HCT116 (cell line): Measurements from ENCODE around the gene ZNF441. TPM values are rescaled to one million over a fixed set of nuclear protein-coding genes. Genes with fewer than 3 reads are reported as not detected.

Experiments used
- ATAC-seq: fragments of 200-7000 bp; cut with Tn5 transposase; 2 replicates; pipeline ENCODE4 v1.9.1; 2020; ENCODE audit warnings: mild to moderate bottlenecking, moderate library complexity
- BruUV-seq: library from RNA; stranded (reverse); fragments of 400-500 nt; replicated peaks from 2 replicates; lab custom pipeline; 2021; lab: Mats Ljungman, UMichigan
- CTCF ChIA-PET: fragments of 300-600 bp; sonication (Branson Sonifier 250); formaldehyde crosslinking; loops from one replicate; lab custom pipeline; 2021; ENCODE audit warnings: antibody characterized with exemption; lab: Charles Lee
- POLR2A ChIA-PET: fragments of 300-600, 350-600 bp; sonication (Branson Sonifier 250); formaldehyde crosslinking; loops from one replicate; lab custom pipeline; 2021; ENCODE audit warnings: antibody characterized with exemption; lab: Charles Lee
- RAD21 ChIA-PET, 2 experiments: fragments of 300-600 bp; sonication (Branson Sonifier 250); formaldehyde crosslinking; loops; one replicate each; lab custom pipeline; 2023; ENCODE audit warnings: low total read pairs in 2 of 2; ENCODE audit not compliant: uncharacterized antibody in 2 of 2, unreplicated experiment in 2 of 2, low non-redundant PET in 1 of 2; lab: Charles Lee
- DNase-seq: peaks from one replicate; pipeline ENCODE4 v3.0.0-alpha.2; 2010; ENCODE audit warnings: low read depth, low spot score
- H2AFZ ChIP-seq: fragments of 200-600 bp; shearing (Covaris generic), sonication (generic); 2 replicates; pipeline ENCODE4 v1.6.1; 2017; ENCODE audit warnings: low read depth, mixed run types, mixed read lengths, antibody characterized with exemption, low read length; ENCODE audit not compliant: poor library complexity, severe bottlenecking
- H3K27ac ChIP-seq: 2 replicates; pipeline ENCODE4 v1.5.1; 2012; ENCODE audit warnings: low read depth, low read length
- H3K27me3 ChIP-seq: fragments of 200-600 bp; sonication (generic); 2 replicates; pipeline ENCODE4 v1.6.1; 2016; ENCODE audit warnings: mixed run types, low read length, mixed read lengths; ENCODE audit not compliant: insufficient read depth
- H3K36me3 ChIP-seq, 2 experiments: fragments of 200-500 bp in 1 of 2; fragments of 200-600 bp in 1 of 2; sonication (Bioruptor generic) in 1 of 2; sonication (generic) in 1 of 2; 2 replicates each; pipeline versions ENCODE4 v1.5.1 to v1.6.1; 2014 to 2016; ENCODE audit warnings: low read length in 2 of 2, inconsistent platforms in 1 of 2, mixed read lengths in 1 of 2, mixed run types in 1 of 2; ENCODE audit not compliant: insufficient read depth in 2 of 2, control insufficient read depth in 1 of 2
- H3K4me1 ChIP-seq, 2 experiments: fragments of 200-600 bp in 1 of 2; sonication (generic) in 1 of 2; 2 replicates each; pipeline versions ENCODE4 v1.5.1 to v1.6.1; 2012 to 2017; ENCODE audit warnings: low read length in 2 of 2, inconsistent platforms in 1 of 2, mild to moderate bottlenecking in 1 of 2, mixed read lengths in 1 of 2, mixed run types in 1 of 2, moderate library complexity in 1 of 2; ENCODE audit not compliant: insufficient read depth in 2 of 2, control insufficient read depth in 1 of 2
- H3K4me2 ChIP-seq: fragments of 200-600 bp; sonication (generic); 2 replicates; pipeline ENCODE4 v1.6.1; 2017; ENCODE audit warnings: mixed run types, low read length, mixed read lengths
- H3K4me3 ChIP-seq, 2 experiments: fragments of 200-600 bp in 1 of 2; sonication (generic) in 1 of 2; replicated peaks in 1 of 2; 2 replicates each; pipeline ENCODE4 v1.5.1; 2011 to 2016; ENCODE audit warnings: low read length in 2 of 2, control low read depth in 1 of 2, low read depth in 1 of 2, mild to moderate bottlenecking in 1 of 2, mixed read lengths in 1 of 2, mixed run types in 1 of 2
- H3K79me2 ChIP-seq: fragments of 200-600 bp; sonication (generic); 2 replicates; pipeline ENCODE4 v1.6.1; 2017; ENCODE audit warnings: mild to moderate bottlenecking, mixed run types, low read length, moderate library complexity, mixed read lengths; ENCODE audit not compliant: insufficient read depth
- H3K9ac ChIP-seq: fragments of 200-600 bp; sonication (generic); 2 replicates; pipeline ENCODE4 v1.6.1; 2016; ENCODE audit warnings: low read length, mixed read lengths
- H3K9me2 ChIP-seq: fragments of 200-600 bp; sonication (generic), shearing (Covaris generic); 2 replicates; pipeline ENCODE4 v1.6.1; 2017; ENCODE audit warnings: mixed run types, mild to moderate bottlenecking, moderate library complexity; ENCODE audit not compliant: insufficient read depth
- H3K9me3 ChIP-seq, 2 experiments: fragments of 200-500 bp in 1 of 2; fragments of 200-600 bp in 1 of 2; sonication (Bioruptor generic) in 1 of 2; sonication (generic) in 1 of 2; 2 replicates each; pipeline ENCODE4 v1.6.1; 2014 to 2017; ENCODE audit warnings: low read length in 2 of 2, mixed read lengths in 2 of 2, inconsistent platforms in 1 of 2, low read depth in 1 of 2, mild to moderate bottlenecking in 1 of 2, mixed run types in 1 of 2, moderate library complexity in 1 of 2; ENCODE audit not compliant: control insufficient read depth in 1 of 2, insufficient read depth in 1 of 2
- H4K20me1 ChIP-seq: fragments of 200-600 bp; sonication (generic), shearing (Covaris generic); 2 replicates; pipeline ENCODE4 v1.6.1; 2017; ENCODE audit warnings: mixed run types, mild to moderate bottlenecking, moderate library complexity; ENCODE audit not compliant: insufficient read depth
- CBX3 ChIP-seq: IDR thresholded peaks from 2 replicates; pipeline ENCODE4 v1.6.1; 2012; ENCODE audit warnings: low read depth
- CEBPB ChIP-seq: IDR thresholded peaks from 2 replicates; pipeline ENCODE4 v1.6.1; 2012; ENCODE audit warnings: low read depth
- CTCF ChIP-seq, 3 experiments: fragments of 200-600 bp in 1 of 3; sonication (generic) in 1 of 3; IDR thresholded peaks in 2 of 3; conservative IDR thresholded peaks in 1 of 3; 2 replicates each; pipeline ENCODE4 v1.5.1; 2012 to 2017; ENCODE audit warnings: low read depth in 2 of 3, low read length in 2 of 3, antibody characterized with exemption in 1 of 3, borderline replicate concordance in 1 of 3, control low read depth in 1 of 3, mild to moderate bottlenecking in 1 of 3, mixed read lengths in 1 of 3, mixed run types in 1 of 3, moderate library complexity in 1 of 3; ENCODE audit not compliant: insufficient read depth in 1 of 3
- ELF1 ChIP-seq: IDR thresholded peaks from 2 replicates; pipeline ENCODE4 v1.6.1; 2012; ENCODE audit warnings: low read depth, borderline replicate concordance
- FOSL1 ChIP-seq: IDR thresholded peaks from 2 replicates; pipeline ENCODE4 v1.6.1; 2012; ENCODE audit warnings: low read depth
- JUND ChIP-seq: IDR thresholded peaks from 2 replicates; pipeline ENCODE4 v1.6.1; 2012
- RAD21 ChIP-seq: IDR thresholded peaks from 2 replicates; pipeline ENCODE4 v1.6.1; 2012; ENCODE audit warnings: low read depth, mild to moderate bottlenecking
- REST ChIP-seq: IDR thresholded peaks from 2 replicates; pipeline ENCODE4 v1.6.1; 2012; ENCODE audit warnings: low read depth
- SP1 ChIP-seq: IDR thresholded peaks from 2 replicates; pipeline ENCODE4 v1.6.1; 2012; ENCODE audit warnings: low read depth
- SRF ChIP-seq: IDR thresholded peaks from 2 replicates; pipeline ENCODE4 v1.6.1; 2012; ENCODE audit warnings: low read depth
- TCF7L2 ChIP-seq: IDR thresholded peaks from 2 replicates; pipeline ENCODE4 v1.7.0; 2011; ENCODE audit warnings: borderline replicate concordance, inconsistent platforms; ENCODE audit not compliant: insufficient read depth, insufficient read length; ENCODE audit errors: extremely low read depth
- YY1 ChIP-seq: IDR thresholded peaks from 2 replicates; pipeline ENCODE4 v1.6.1; 2011; ENCODE audit warnings: low read length, low read depth, moderate library complexity, mild to moderate bottlenecking; ENCODE audit not compliant: insufficient replicate concordance; ENCODE audit errors: extremely low read depth
- ZBTB33 ChIP-seq: IDR thresholded peaks from 2 replicates; pipeline ENCODE4 v1.6.1; 2011; ENCODE audit warnings: mild to moderate bottlenecking, low read length, moderate library complexity; ENCODE audit not compliant: insufficient replicate concordance; ENCODE audit errors: extremely low read depth
- ZNF274 ChIP-seq: fragments of 200-500 bp; sonication (Bioruptor generic); IDR thresholded peaks from 2 replicates; pipeline ENCODE4 v1.6.1; 2014; ENCODE audit warnings: mild to moderate bottlenecking, low read depth, low read length, inconsistent platforms
- intact Hi-C: fragments of 100-400 bp; cut with micrococcal nuclease; formaldehyde crosslinking; loops from 2 replicates; pipeline ENCODE4 v1.10.0; 2022
- total RNA-seq: library from RNA; stranded (reverse); gene quantifications from one replicate; pipeline ENCODE4 v1.2.1, GENCODE V29; 2021; ENCODE audit not compliant: unreplicated experiment

ZNF441 gene
- total RNA-seq, 1 experiment from 2014 or later: 1.1 TPM

- Histone ChIP-seq H3K36me3 (no peaks in the 10 kb centered on the region), H2AFZ (no peak overlapping the region), H3K27ac (no peak overlapping the region), H4K20me1 (no peaks in the 10 kb centered on the region), H3K9me3 (no peaks in the 10 kb centered on the region), H3K9me2 (no peaks in the 10 kb centered on the region), H3K79me2 (peaks cover 40% of the 10 kb centered on the region), H3K4me1 (peaks cover 16 to 41% of the 10 kb centered on the region in 2 experiments), H3K27me3 (no peaks in the 10 kb centered on the region), H3K4me3 (no peak overlapping the region), H3K4me2 (peak overlapping the region; percentile 89), H3K9ac (no peak overlapping the region)
- DNase-seq (no peak), ATAC-seq (no peak)
- RAD21 ChIA-PET: no interaction called here
- POLR2A ChIA-PET: interaction anchor here (1.1 kb wide), 1 partner anchor 97 kb away, joined by 3 read pairs; no protein-coding TSS in a partner anchor
- BruUV-seq: no TSS peak
- TF ChIP-seq FOSL1 (no peak), ZBTB33 (no peak), SRF (no peak), ELF1 (no peak), CTCF (IDR thresholded peaks at IDR 0.05 in 2 of 3, conservative IDR thresholded peaks at IDR 0.05 in 1 of 3; ENCODE audit: borderline replicate concordance in 1 of 3, insufficient read depth in 1 of 3, low read depth in 2 of 3, low read length in 2 of 3) (no peak), CEBPB (no peak), YY1 (no peak), CBX3 (no peak), TCF7L2 (no peak), ZNF274 (no peak), REST (no peak), JUND (no peak), RAD21 (no peak), SP1 (no peak)
- intact Hi-C loops: loop anchor here (5.0 kb wide), 1 partner anchor 44 kb away; no protein-coding TSS in a partner anchor
- CTCF ChIA-PET: interaction anchor here (1.0 kb wide), 1 partner anchor 36 kb away, joined by 4 read pairs; no protein-coding TSS in a partner anchor
These were observed 30.1 kb upstream of the ZNF441 start for GRCh38 chr19:11736696-11737095.
